RWPE1 (cell line): ENCODE measurements around the gene UGT2B7.
A peak's percentile ranks its signal among the peaks of the same experiment; 100 is the strongest.
"Not testable (repeated sequence)": the region's sequence is repeated elsewhere in the genome, so short reads cannot be mapped to it uniquely, and the experiment has no call there.

Source experiments
- CTCF ChIA-PET: fragments of 350-600 bp; sonication (Branson Sonifier 250); formaldehyde crosslinking; extraction: SDS; loops from one replicate; lab custom pipeline; 2021; lab: Yijun Ruan, JAX
- POLR2A ChIA-PET: fragments of 400-600 bp; formaldehyde crosslinking; extraction: SDS; loops from one replicate; lab custom pipeline; 2020; ENCODE audit warnings: antibody characterized with exemption; ENCODE audit not compliant: low non-redundant PET; lab: Yijun Ruan, JAX
- DNase-seq: peaks from one replicate; pipeline ENCODE4 v3.0.0; 2012; ENCODE audit warnings: low spot score
- H3K27ac ChIP-seq: fragments of 450-650 bp; 2 replicates; pipeline ENCODE4 v1.5.1; 2017
- TF ChIP-seq, protein P1 (sequence below): fragments of 450-650 bp; conservative IDR thresholded peaks from 2 replicates; pipeline ENCODE4 v1.5.1; 2017; ENCODE audit warnings: low read depth, mild to moderate bottlenecking

The UGT2B7 gene

DNA sequence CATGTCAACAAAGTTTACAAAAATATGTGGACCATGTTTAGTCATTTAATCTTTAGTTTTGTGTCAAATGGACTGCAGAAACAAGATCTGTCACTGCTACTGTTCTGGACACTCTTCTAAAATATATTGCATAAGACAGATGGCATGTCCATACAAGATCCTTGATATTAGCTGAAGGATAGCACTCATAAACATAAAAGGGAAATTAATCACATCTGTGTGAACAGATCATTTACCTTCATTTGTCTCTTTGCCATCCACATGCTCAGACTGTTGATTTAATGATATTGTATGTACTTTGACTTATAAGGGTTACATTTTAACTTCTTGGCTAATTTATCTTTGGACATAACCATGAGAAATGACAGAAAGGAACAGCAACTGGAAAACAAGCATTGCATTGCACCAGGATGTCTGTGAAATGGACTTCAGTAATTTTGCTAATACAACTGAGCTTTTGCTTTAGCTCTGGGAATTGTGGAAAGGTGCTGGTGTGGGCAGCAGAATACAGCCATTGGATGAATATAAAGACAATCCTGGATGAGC is at the start of gene UGT2B7:
Gene UGT2B7, plus strand, starts transcription at position 364 of the 546 bp plus-strand sequence. Its CDS starts 47 bp downstream, at position 411.
- H3K27ac ChIP-seq: no peak within 1 kb of the TSS
- ChIA-PET POLR2A (no interaction called here), CTCF (interaction anchor here (0.8 kb wide), 1 partner anchor 1254 kb away, joined by 4 read pairs; no protein-coding TSS in a partner anchor)
- TF ChIP-seq, protein P1, sequence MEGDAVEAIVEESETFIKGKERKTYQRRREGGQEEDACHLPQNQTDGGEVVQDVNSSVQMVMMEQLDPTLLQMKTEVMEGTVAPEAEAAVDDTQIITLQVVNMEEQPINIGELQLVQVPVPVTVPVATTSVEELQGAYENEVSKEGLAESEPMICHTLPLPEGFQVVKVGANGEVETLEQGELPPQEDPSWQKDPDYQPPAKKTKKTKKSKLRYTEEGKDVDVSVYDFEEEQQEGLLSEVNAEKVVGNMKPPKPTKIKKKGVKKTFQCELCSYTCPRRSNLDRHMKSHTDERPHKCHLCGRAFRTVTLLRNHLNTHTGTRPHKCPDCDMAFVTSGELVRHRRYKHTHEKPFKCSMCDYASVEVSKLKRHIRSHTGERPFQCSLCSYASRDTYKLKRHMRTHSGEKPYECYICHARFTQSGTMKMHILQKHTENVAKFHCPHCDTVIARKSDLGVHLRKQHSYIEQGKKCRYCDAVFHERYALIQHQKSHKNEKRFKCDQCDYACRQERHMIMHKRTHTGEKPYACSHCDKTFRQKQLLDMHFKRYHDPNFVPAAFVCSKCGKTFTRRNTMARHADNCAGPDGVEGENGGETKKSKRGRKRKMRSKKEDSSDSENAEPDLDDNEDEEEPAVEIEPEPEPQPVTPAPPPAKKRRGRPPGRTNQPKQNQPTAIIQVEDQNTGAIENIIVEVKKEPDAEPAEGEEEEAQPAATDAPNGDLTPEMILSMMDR: no peak
- peak; percentile 31 for DNase-seq

DNA sequence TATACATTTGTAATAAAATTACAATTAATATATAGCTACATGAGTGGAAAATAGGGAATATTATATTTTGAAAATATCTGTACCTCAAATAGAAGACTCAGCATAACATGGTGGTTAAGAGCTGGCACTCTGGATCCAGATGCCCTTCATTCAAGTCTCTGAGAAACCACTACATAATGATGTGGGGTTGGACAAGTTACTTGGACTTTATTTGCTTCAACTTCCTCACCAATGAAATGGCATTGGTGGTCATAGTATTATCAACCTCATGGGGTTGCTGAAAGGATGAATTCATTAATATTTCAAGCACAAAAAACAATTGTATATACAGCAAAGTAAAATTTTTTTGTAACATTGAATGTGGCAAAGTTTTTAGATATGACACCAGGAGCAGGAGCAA is 46.4 kb upstream of the UGT2B7 start:
- ChIA-PET CTCF (no interaction called here), POLR2A (no interaction called here)
- no peak overlapping the region for H3K27ac ChIP-seq

DNA sequence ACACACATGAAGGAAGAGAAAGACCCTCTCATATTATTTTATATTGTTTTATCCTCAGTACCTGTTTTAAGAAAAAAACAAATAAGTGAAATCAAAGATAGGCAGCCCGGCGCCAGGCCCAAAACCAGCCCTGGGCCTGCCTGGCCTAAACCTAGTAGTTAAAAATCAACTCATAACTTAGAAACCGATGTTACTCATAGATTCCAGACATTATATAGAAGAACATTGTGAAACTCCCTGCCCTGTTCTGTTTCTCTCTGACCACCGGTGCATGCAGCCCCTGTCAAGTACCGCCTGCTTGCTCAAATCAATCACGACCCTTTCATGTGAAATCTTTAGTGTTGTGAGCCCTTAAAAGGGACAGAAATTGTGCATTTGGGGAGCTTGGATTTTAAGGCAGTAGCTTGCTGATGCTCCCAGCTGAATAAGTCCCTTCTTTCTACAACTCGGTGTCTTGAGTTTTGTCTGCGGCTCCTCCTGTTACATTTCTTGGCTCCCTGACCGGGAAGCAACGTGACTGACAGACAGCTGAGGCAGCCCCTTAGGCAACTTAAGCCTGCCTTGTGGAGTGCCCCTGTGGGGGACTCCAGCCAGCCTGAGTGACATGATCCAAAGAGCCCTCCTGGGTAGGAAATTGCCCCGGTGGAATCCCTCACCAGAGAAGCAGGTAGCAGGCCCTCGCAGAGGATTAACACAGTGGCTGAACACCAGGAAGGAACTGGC is 45.3 kb upstream of the UGT2B7 start:
- H3K27ac ChIP-seq, DNase-seq, CTCF ChIA-PET, POLR2A ChIA-PET: not testable (repeated sequence)

More for the DNA sequence above, 46.4 kb upstream of the UGT2B7 start:
- TF ChIP-seq, protein P1: no peak
- DNase-seq: no peak

DNA sequence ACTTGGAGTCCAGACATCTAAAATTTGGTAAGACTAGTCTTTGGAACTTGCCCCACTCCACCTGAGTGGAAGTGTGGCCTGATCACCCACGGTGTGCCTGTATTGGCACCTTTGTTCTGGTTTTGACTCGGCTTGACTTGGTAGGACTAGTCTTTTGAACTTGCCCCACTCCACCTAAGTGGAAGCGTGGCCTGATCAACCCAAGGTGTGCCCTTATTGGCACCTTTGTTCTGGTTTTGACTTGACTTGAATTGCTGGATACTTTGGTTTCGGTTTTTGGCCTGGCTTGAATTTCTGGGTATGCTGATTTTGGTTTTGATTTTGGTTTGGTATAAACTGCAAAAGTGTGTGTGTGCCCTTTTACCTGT is 44.7 kb upstream of the UGT2B7 start:
- H3K27ac ChIP-seq: no peak overlapping the region
- ChIA-PET CTCF (no interaction called here), POLR2A (no interaction called here)
- TF ChIP-seq, protein P1: no peak
- no peak for DNase-seq

DNA sequence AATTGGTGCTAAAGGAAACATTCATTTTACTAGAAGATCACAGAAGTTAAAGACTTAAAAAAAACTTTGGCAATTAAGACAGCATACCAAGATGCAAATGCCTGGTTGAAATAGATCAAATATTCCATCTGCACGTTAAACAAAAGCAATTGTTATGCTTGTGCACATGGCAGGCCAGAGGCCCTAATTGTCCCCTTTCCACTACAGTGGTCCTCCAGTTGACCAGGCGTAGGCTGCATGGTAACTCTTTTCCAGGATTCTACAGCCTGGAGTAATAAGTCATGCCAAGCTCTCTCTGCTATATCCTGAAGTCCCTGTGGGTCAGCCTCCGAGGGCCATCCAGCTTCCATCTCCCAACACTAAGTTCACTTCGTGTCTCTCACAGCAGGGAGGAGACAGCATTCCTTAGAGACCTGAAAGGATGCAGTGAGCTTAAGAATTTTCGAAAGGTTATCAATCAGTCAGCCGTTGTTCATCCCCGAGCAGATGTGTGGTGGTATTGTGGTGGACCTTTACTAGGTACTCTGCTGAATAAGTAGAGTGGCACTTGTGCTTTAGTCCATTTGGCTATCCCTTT is 42.9 kb upstream of the UGT2B7 start:
- DNase-seq, POLR2A ChIA-PET, H3K27ac ChIP-seq, CTCF ChIA-PET: not testable (repeated sequence)

DNA sequence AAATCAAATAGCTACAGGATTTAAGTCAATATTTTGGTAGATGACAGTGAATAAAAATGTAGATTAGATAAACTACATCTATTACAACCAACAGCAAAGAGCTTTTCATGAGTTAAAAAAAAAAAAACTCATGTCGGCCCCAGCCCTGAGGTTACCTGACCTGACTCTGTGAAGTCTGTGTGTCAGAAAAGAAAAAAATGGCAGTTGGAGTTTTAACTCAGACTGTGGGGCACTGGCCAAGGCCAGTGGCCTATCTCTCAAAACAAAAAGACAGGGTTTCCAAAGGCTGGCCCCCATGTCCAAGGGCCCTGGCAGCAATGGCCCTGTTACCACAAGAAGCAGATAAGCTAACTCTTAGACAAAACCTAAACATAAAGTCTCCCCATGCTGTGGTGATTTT is 42.2 kb upstream of the UGT2B7 start:
- POLR2A ChIA-PET, DNase-seq, CTCF ChIA-PET, H3K27ac ChIP-seq: not testable (repeated sequence)

DNA sequence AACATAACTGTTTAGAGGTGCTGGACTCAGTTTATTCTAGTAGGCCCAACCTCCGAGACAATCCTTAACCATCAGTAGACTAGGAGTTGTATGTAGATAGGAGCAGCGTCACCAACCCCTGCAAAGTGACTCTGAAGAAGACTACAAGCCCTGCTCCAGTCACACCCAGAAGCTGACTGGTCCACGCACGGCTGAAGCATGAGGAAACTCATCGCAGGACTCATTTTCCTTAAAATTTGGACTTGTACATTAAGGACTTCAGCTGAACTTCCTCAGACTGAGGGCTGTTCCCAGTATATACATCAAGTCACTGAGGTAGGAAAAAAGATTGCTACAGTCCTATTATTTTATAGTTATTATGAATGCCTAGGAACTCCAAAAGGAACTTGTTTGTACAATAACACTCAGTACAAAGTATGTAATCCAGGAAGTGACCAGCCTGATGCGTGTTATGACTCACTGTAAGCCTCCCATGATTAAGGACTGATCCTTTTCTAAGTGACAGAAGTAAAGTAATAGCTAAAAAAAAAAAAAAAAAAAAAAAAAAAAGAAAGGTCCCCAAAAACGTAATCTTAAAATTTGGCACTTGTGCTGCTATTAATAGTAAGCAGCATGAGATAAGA is 41.6 kb upstream of the UGT2B7 start:
- TF ChIP-seq, protein P1: no peak
- peak overlapping the region; percentile 61; the same call in 1 of the 2 replicates for H3K27ac ChIP-seq
- ChIA-PET CTCF (no interaction called here), POLR2A (no interaction called here)
- DNase-seq: peak; percentile 63

DNA sequence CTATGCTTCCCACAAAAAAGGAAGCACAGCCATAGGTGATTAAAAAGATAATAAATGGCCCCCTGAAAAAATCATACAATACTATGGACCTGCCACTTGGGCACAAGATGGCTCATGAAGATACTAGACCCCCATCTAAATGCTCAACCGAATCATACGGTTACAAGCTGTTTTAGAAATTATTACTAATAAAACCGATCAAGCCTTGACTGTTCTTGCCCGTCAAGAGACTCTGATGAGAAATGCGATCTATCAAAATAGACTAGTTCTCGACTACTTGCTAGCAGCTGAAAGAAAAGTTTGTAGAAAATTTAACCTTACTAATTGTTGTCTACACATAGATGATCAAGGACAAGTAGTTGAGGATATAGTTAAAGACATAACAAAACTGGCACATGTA is 40.1 kb upstream of the UGT2B7 start:
- DNase-seq: no peak
- TF ChIP-seq, protein P1: no peak
- ChIA-PET CTCF (no interaction called here), POLR2A (no interaction called here)
- no peak overlapping the region for H3K27ac ChIP-seq
